Measurements from ENCODE around the gene NOL7. TPM values are rescaled to one million over a fixed set of nuclear protein-coding genes. Genes with fewer than 3 reads are reported as not detected.
A peak's percentile ranks its signal among the peaks of the same experiment; 100 is the strongest.

The NOL7 gene
- total RNA-seq, 2 experiments from 2014 or later, result 88.0 to 94.9 TPM

- H3K4me3 Mint-ChIP-seq, result no peak overlapping the region
- intact Hi-C loops (cut with micrococcal nuclease), result no loop called here
Measured at GRCh38 chr6:13655700-13656099, 40.6 kb downstream of the NOL7 start.

GRCh38 chr6:13660273-13660672, 45.1 kb downstream of the NOL7 start:
- ChIA-PET CTCF (no interaction called here), POLR2A (interaction anchor here (0.7 to 1.0 kb wide), 2 partner anchors 28 to 75 kb away, joined by 3 read pairs; no protein-coding TSS in a partner anchor)
- Mint-ChIP-seq H3K27me3 (no peaks in the 10 kb centered on the region), H3K4me3 (no peak overlapping the region), H3K4me1 (ENCODE audit: low read depth) (peaks cover 64% of the 10 kb centered on the region), H3K36me3 (peaks cover 7% of the 10 kb centered on the region), H3K27ac (no peak overlapping the region), H3K9me3 (no peaks in the 10 kb centered on the region)
- intact Hi-C loops (cut with micrococcal nuclease), result no loop called here
- no peak for DNase-seq

More at GRCh38 chr6:13655700-13656099, 40.6 kb downstream of the NOL7 start:
- Mint-ChIP-seq H3K4me1 (ENCODE audit: low read depth) (peaks cover 23% of the 10 kb centered on the region), H3K36me3 (peaks cover 11% of the 10 kb centered on the region), H3K9me3 (no peaks in the 10 kb centered on the region), H3K27me3 (no peaks in the 10 kb centered on the region), H3K27ac (no peak overlapping the region)
- CTCF ChIA-PET, result no interaction called here
- DNase-seq, result no peak
- POLR2A ChIA-PET, result no interaction called here

GRCh38 chr6:13660893-13661292, 45.8 kb downstream of the NOL7 start:
- Mint-ChIP-seq H3K27ac (no peak overlapping the region), H3K36me3 (peaks cover 3% of the 10 kb centered on the region), H3K4me3 (no peak overlapping the region), H3K4me1 (ENCODE audit: low read depth) (peaks cover 67% of the 10 kb centered on the region), H3K9me3 (no peaks in the 10 kb centered on the region), H3K27me3 (no peaks in the 10 kb centered on the region)
- POLR2A ChIA-PET, result interaction anchor here (0.7 to 1.0 kb wide), 2 partner anchors 27 to 75 kb away, joined by 3 read pairs; no protein-coding TSS in a partner anchor
- intact Hi-C loops (cut with micrococcal nuclease), result no loop called here
- CTCF ChIA-PET, result no interaction called here
- DNase-seq, result no peak

- no peaks in the 10 kb centered on the region for H3K9me3 Mint-ChIP-seq
- no peak overlapping the region for H3K27ac Mint-ChIP-seq
- peaks cover under 1% of the 10 kb centered on the region for H3K36me3 Mint-ChIP-seq
- no peak overlapping the region for H3K4me3 Mint-ChIP-seq
- ChIA-PET POLR2A (interaction anchor here (1.0 kb wide), 1 partner anchor 26 kb away, joined by 3 read pairs; no protein-coding TSS in a partner anchor), CTCF (no interaction called here)
- no peak for DNase-seq
- H3K27me3 Mint-ChIP-seq, result no peaks in the 10 kb centered on the region
- intact Hi-C loops (cut with micrococcal nuclease), result no loop called here
- peaks cover 70% of the 10 kb centered on the region for H3K4me1 Mint-ChIP-seq (ENCODE audit: low read depth)
Measured at GRCh38 chr6:13661647-13662046, 46.5 kb downstream of the NOL7 start.

- ChIA-PET POLR2A (no interaction called here), CTCF (interaction anchor here (0.8 kb wide), 1 partner anchor 226 kb away, joined by 3 read pairs; no protein-coding TSS in a partner anchor)
- no peaks in the 10 kb centered on the region for H3K9me3 Mint-ChIP-seq
- H3K27me3 Mint-ChIP-seq, result no peaks in the 10 kb centered on the region
- peaks cover 81% of the 10 kb centered on the region for H3K4me1 Mint-ChIP-seq (ENCODE audit: low read depth)
- H3K27ac Mint-ChIP-seq, result no peak overlapping the region
- no peak for DNase-seq
- intact Hi-C loops (cut with micrococcal nuclease), result no loop called here
- no peak overlapping the region for H3K4me3 Mint-ChIP-seq
- H3K36me3 Mint-ChIP-seq, result peaks cover 3% of the 10 kb centered on the region
Measured at GRCh38 chr6:13662651-13663334, 47.7 kb downstream of the NOL7 start.

- no peak overlapping the region for H3K27ac Mint-ChIP-seq
- POLR2A ChIA-PET, result interaction anchor here (0.6 kb wide), 1 partner anchor 123 kb away, joined by 4 read pairs; no protein-coding TSS in a partner anchor
Measured at GRCh38 chr6:13663986-13664385, 48.9 kb downstream of the NOL7 start.

GRCh38 chr6:13664703-13665352, 49.7 kb downstream of the NOL7 start:
- intact Hi-C loops (cut with micrococcal nuclease), result loop anchor here (2.0 kb wide), 1 partner anchor 24 kb away; no protein-coding TSS in a partner anchor
- POLR2A ChIA-PET, result interaction anchor here (0.6 kb wide), 1 partner anchor 122 kb away, joined by 4 read pairs; no protein-coding TSS in a partner anchor
- DNase-seq, result no peak
- Mint-ChIP-seq H3K4me1 (ENCODE audit: low read depth) (peaks cover 92% of the 10 kb centered on the region), H3K4me3 (no peak overlapping the region), H3K27me3 (no peaks in the 10 kb centered on the region), H3K9me3 (no peaks in the 10 kb centered on the region), H3K36me3 (peaks cover 3% of the 10 kb centered on the region), H3K27ac (no peak overlapping the region)
- CTCF ChIA-PET, result no interaction called here

More at GRCh38 chr6:13663986-13664385, 48.9 kb downstream of the NOL7 start:
- Mint-ChIP-seq H3K36me3 (peaks cover 3% of the 10 kb centered on the region), H3K4me3 (no peak overlapping the region), H3K9me3 (no peaks in the 10 kb centered on the region), H3K27me3 (no peaks in the 10 kb centered on the region), H3K4me1 (ENCODE audit: low read depth) (peaks cover 88% of the 10 kb centered on the region)
- intact Hi-C loops (cut with micrococcal nuclease), result loop anchor here (2.0 kb wide), 1 partner anchor 23 kb away; no protein-coding TSS in a partner anchor
- CTCF ChIA-PET, result interaction anchor here (1.3 kb wide), 1 partner anchor 39 kb away, joined by 4 read pairs; no protein-coding TSS in a partner anchor
- no peak for DNase-seq

- DNase-seq, result peak; percentile 31
- H3K4me1 Mint-ChIP-seq (ENCODE audit: low read depth), result peaks cover 85% of the 10 kb centered on the region
- H3K36me3 Mint-ChIP-seq, result peaks cover 5% of the 10 kb centered on the region
- peak overlapping the region; percentile 69 for H3K27ac Mint-ChIP-seq
- CTCF ChIA-PET, result interaction anchor here (0.7 to 1.4 kb wide), 3 partner anchors 51 to 129 kb away, joined by 3 read pairs; partner anchors contain the start of gene NOL7
- peak overlapping the region; percentile 3 for H3K4me3 Mint-ChIP-seq
- no peaks in the 10 kb centered on the region for H3K9me3 Mint-ChIP-seq
- no peaks in the 10 kb centered on the region for H3K27me3 Mint-ChIP-seq
- intact Hi-C loops (cut with micrococcal nuclease), result no loop called here
- POLR2A ChIA-PET, result no interaction called here
Measured at GRCh38 chr6:13666194-13667105, 51.3 kb downstream of the NOL7 start.

- Mint-ChIP-seq H3K27me3 (no peaks in the 10 kb centered on the region), H3K4me1 (ENCODE audit: low read depth) (peaks cover 85% of the 10 kb centered on the region), H3K9me3 (no peaks in the 10 kb centered on the region), H3K36me3 (peaks cover 5% of the 10 kb centered on the region), H3K4me3 (no peak overlapping the region), H3K27ac (peak overlapping the region; percentile 68)
- POLR2A ChIA-PET, result no interaction called here
- CTCF ChIA-PET, result interaction anchor here (0.9 kb wide), 1 partner anchor 52 kb away, joined by 3 read pairs; the partner anchor contains the start of gene NOL7
- DNase-seq, result no peak
- intact Hi-C loops (cut with micrococcal nuclease), result loop anchor here (2.0 kb wide), 2 partner anchors 15 to 41 kb away; no protein-coding TSS in a partner anchor
Measured at GRCh38 chr6:13667655-13668054, 52.5 kb downstream of the NOL7 start.

GRCh38 chr6:13668291-13668928, 53.3 kb downstream of the NOL7 start:
- no peaks in the 10 kb centered on the region for H3K27me3 Mint-ChIP-seq
- peak overlapping the region; percentile 68 for H3K27ac Mint-ChIP-seq
- DNase-seq, result no peak
- H3K4me1 Mint-ChIP-seq (ENCODE audit: low read depth), result peaks cover 86% of the 10 kb centered on the region
- no peaks in the 10 kb centered on the region for H3K9me3 Mint-ChIP-seq
- intact Hi-C loops (cut with micrococcal nuclease), result loop anchor here (2.0 kb wide), 2 partner anchors 14 to 40 kb away; no protein-coding TSS in a partner anchor
- peaks cover 5% of the 10 kb centered on the region for H3K36me3 Mint-ChIP-seq
- ChIA-PET CTCF (interaction anchor here (0.9 kb wide), 1 partner anchor 53 kb away, joined by 3 read pairs; the partner anchor contains the start of gene NOL7), POLR2A (interaction anchor here (1.0 kb wide), 1 partner anchor 20 kb away, joined by 3 read pairs; no protein-coding TSS in a partner anchor)
- no peak overlapping the region for H3K4me3 Mint-ChIP-seq

GRCh38 chr6:13669476-13669875, 54.3 kb downstream of the NOL7 start:
- H3K27ac Mint-ChIP-seq, result no peak overlapping the region
- CTCF ChIA-PET, result no interaction called here
- intact Hi-C loops (cut with micrococcal nuclease), result loop anchor here (2.0 kb wide), 2 partner anchors 13 to 39 kb away; no protein-coding TSS in a partner anchor
- H3K9me3 Mint-ChIP-seq, result no peaks in the 10 kb centered on the region
- H3K4me3 Mint-ChIP-seq, result no peak overlapping the region
- peaks cover 79% of the 10 kb centered on the region for H3K4me1 Mint-ChIP-seq (ENCODE audit: low read depth)
- POLR2A ChIA-PET, result no interaction called here
- peaks cover 5% of the 10 kb centered on the region for H3K36me3 Mint-ChIP-seq
- DNase-seq, result no peak
- H3K27me3 Mint-ChIP-seq, result no peaks in the 10 kb centered on the region

All from activated CD4-positive, alpha-beta memory T cell treated with anti-CD3 and anti-CD28 coated beads for 36 hours (primary cell).